ENCODE data around the gene OR13H1.
"Not testable (repeated sequence)": the region's sequence is repeated elsewhere in the genome, so short reads cannot be mapped to it uniquely, and the experiment has no call there.

OR13H1 gene

GRCh38 chrX:131577413-131577812 is 33.5 kb downstream of the OR13H1 start:
- TF ChIP-seq SPI1 (IDR thresholded peaks at IDR 0.05; ENCODE audit: borderline replicate concordance, low read depth), result no peak
- H3K27ac ChIP-seq (replicated peaks), result no peak overlapping the region
- no peak overlapping the region for H3K4me3 ChIP-seq (replicated peaks; ENCODE audit: insufficient read depth, low read length)
- no peak for DNase-seq (ENCODE audit: low read depth in 1 of 2, low spot score in 1 of 2)
- no peaks in the 10 kb centered on the region for H3K27me3 ChIP-seq (ENCODE audit: insufficient read depth, poor library complexity, severe bottlenecking)

GRCh38 chrX:131577999-131578734 is 34.3 kb downstream of the OR13H1 start:
- H3K4me3 ChIP-seq (replicated peaks; ENCODE audit: insufficient read depth, low read length), result no peak overlapping the region
- no peaks in the 10 kb centered on the region for H3K27me3 ChIP-seq (ENCODE audit: insufficient read depth, poor library complexity, severe bottlenecking)
- no peak for TF ChIP-seq CTCF (IDR thresholded peaks at IDR 0.05; ENCODE audit: insufficient read depth, low read length)
- no peak for TF ChIP-seq REST (IDR thresholded peaks at IDR 0.05; ENCODE audit: insufficient replicate concordance, low read depth)
- TF ChIP-seq SPI1 (IDR thresholded peaks at IDR 0.05; ENCODE audit: borderline replicate concordance, low read depth), result no peak
- no peak for TF ChIP-seq GABPA (IDR thresholded peaks at IDR 0.05; ENCODE audit: low read depth)
- no peak for TF ChIP-seq POLR2AphosphoS5 (IDR thresholded peaks at IDR 0.05; ENCODE audit: low read depth)
- no peak overlapping the region for H3K27ac ChIP-seq (replicated peaks)
- DNase-seq (ENCODE audit: low read depth in 1 of 2, low spot score in 1 of 2), result no peak

- not testable (repeated sequence) for H3K27ac ChIP-seq (replicated peaks); H3K4me3 ChIP-seq (replicated peaks; ENCODE audit: insufficient read depth, low read length); H3K27me3 ChIP-seq (ENCODE audit: insufficient read depth, poor library complexity, severe bottlenecking); DNase-seq (ENCODE audit: low read depth in 1 of 2, low spot score in 1 of 2)
Observed at GRCh38 chrX:131578735-131579367, 35.0 kb downstream of the OR13H1 start.

GRCh38 chrX:131588995-131589394 is 45.1 kb downstream of the OR13H1 start:
- Histone ChIP-seq H3K27ac (replicated peaks) (no peak overlapping the region), H3K27me3 (ENCODE audit: insufficient read depth, poor library complexity, severe bottlenecking) (peaks cover 2% of the 10 kb centered on the region), H3K4me3 (replicated peaks; ENCODE audit: insufficient read depth, low read length) (no peak overlapping the region)
- no peak for DNase-seq (ENCODE audit: low read depth in 1 of 2, low spot score in 1 of 2)
- no peak for TF ChIP-seq CTCF (IDR thresholded peaks at IDR 0.05; ENCODE audit: insufficient read depth, low read length)
- TF ChIP-seq SPI1 (IDR thresholded peaks at IDR 0.05; ENCODE audit: borderline replicate concordance, low read depth), result no peak
- no peak for TF ChIP-seq POLR2AphosphoS5 (IDR thresholded peaks at IDR 0.05; ENCODE audit: low read depth)
- TF ChIP-seq GABPA (IDR thresholded peaks at IDR 0.05; ENCODE audit: low read depth), result no peak
